Body of pancreas (tissue), 4 donors: ENCODE measurements around the gene ENTR1.

ENCODE experiments used
- CTCF ChIP-seq, 7 experiments: fragments of 450-650 bp in 4 of 7; fragments of 200-600 bp in 3 of 7; sonication (generic) in 3 of 7; IDR thresholded peaks; one replicate each; pipeline ENCODE4 v1.5.1; 2016 to 2019; ENCODE audit warnings: antibody characterized with exemption in 7 of 7
- POLR2A ChIP-seq, 3 donors: fragments of 450-650 bp; IDR thresholded peaks; one replicate each; pipeline ENCODE4 v1.6.1; 2016; ENCODE audit warnings: antibody characterized with exemption in 3 of 3, mild to moderate bottlenecking in 2 of 3

- TF ChIP-seq POLR2A (IDR thresholded peaks at IDR 0.05), result no peak
- no peak for TF ChIP-seq CTCF (IDR thresholded peaks at IDR 0.05)
Observed at GRCh38 chr9:136361754-136362449, 48.5 kb downstream of the ENTR1 start.
